Hepatocyte (in vitro differentiated cells): Measurements from ENCODE around the gene KRT38.

Experiments
- CTCF ChIP-seq: fragments of 200-600 bp; sonication (generic); IDR thresholded peaks from 2 replicates; pipeline ENCODE4 v1.5.1; 2016; ENCODE audit warnings: antibody characterized with exemption, mild to moderate bottlenecking; ENCODE audit not compliant: poor library complexity
- EZH2 ChIP-seq: fragments of 200-600 bp; sonication (generic); IDR thresholded peaks from 2 replicates; pipeline ENCODE4 v1.6.1; 2016; ENCODE audit warnings: antibody characterized with exemption, mild to moderate bottlenecking, borderline replicate concordance

- no peak for TF ChIP-seq CTCF
- no peak for TF ChIP-seq EZH2
Observed at GRCh38 chr17:41448506-41448905, 7.7 kb upstream of the KRT38 start.
